NCI-H748 treated with DMSO at 0.1 percent for 48 hours (cell line): ENCODE measurements around the gene IFNA14.
"Not testable (repeated sequence)": the region's sequence is repeated elsewhere in the genome, so short reads cannot be mapped to it uniquely, and the experiment has no call there.

Experiments
- DNase-seq: peaks from one replicate; lab custom pipeline; 2025; lab: John Stamatoyannopoulos, UW

The IFNA14 gene

GRCh38 chr9:21213411-21214326, 26.1 kb downstream of the IFNA14 start:
- DNase-seq = not testable (repeated sequence)

GRCh38 chr9:21212160-21212559, 27.6 kb downstream of the IFNA14 start:
- DNase-seq = not testable (repeated sequence)

- DNase-seq = not testable (repeated sequence)
Measured at GRCh38 chr9:21210782-21211181, 29.0 kb downstream of the IFNA14 start.

GRCh38 chr9:21210311-21210710, 29.5 kb downstream of the IFNA14 start:
- DNase-seq = no peak

GRCh38 chr9:21207043-21207442, 32.8 kb downstream of the IFNA14 start, which contains the start of gene IFNA10:
Gene IFNA10, minus strand, starts transcription at chr9:21207143. Its CDS starts 46 bp downstream, at chr9:21207097.
- not testable (repeated sequence) for DNase-seq

GRCh38 chr9:21205204-21205603, 34.6 kb downstream of the IFNA14 start:
- DNase-seq = no peak

- DNase-seq = not testable (repeated sequence)
Measured at GRCh38 chr9:21202105-21202504, 37.7 kb downstream of the IFNA14 start, which contains the start of gene IFNA7. Gene IFNA7, minus strand, starts transcription at chr9:21202205. Its CDS starts 40 bp downstream, at chr9:21202165.

- peak; percentile 1 for DNase-seq
Measured at GRCh38 chr9:21194867-21195776, 44.7 kb downstream of the IFNA14 start.
